Astrocyte (in vitro differentiated cells and primary cell): ENCODE data around the gene GRIK5. TPM values are rescaled to one million over a fixed set of nuclear protein-coding genes. Genes with fewer than 3 reads are reported as not detected.

Experiments used
- DNase-seq: peaks from one replicate; pipeline ENCODE4 v3.0.0-alpha.2; 2010; ENCODE audit warnings: low read depth
- FAIRE-seq: peaks from 2 replicates; lab custom pipeline; 2011; peaks lifted over from hg19 to GRCh38; lab: Jason Lieb, UNC
- H2AFZ ChIP-seq: 2 replicates; pipeline ENCODE4 v1.6.0; 2012; ENCODE audit warnings: low read depth, low read length, inconsistent platforms
- H3K27ac ChIP-seq: 2 replicates; pipeline ENCODE4 v1.5.1; 2011; ENCODE audit warnings: low read depth, low read length, inconsistent platforms
- H3K27me3 ChIP-seq: 2 replicates; pipeline ENCODE4 v1.6.0; 2011; ENCODE audit warnings: low read length, inconsistent platforms; ENCODE audit not compliant: insufficient read depth
- H3K36me3 ChIP-seq: 2 replicates; pipeline ENCODE4 v1.5.1; 2011; ENCODE audit warnings: low read length, inconsistent platforms; ENCODE audit not compliant: insufficient read depth
- H3K4me1 ChIP-seq: 2 replicates; pipeline ENCODE4 v1.5.1; 2011; ENCODE audit warnings: low read length, inconsistent platforms; ENCODE audit not compliant: insufficient read depth
- H3K4me2 ChIP-seq: 2 replicates; pipeline ENCODE4 v1.6.0; 2012; ENCODE audit warnings: low read length, inconsistent platforms
- H3K4me3 ChIP-seq: 2 replicates; pipeline ENCODE4 v1.5.1; 2011; ENCODE audit warnings: low read depth, mild to moderate bottlenecking, low read length, inconsistent platforms; ENCODE audit not compliant: insufficient read depth
- H3K79me2 ChIP-seq: 2 replicates; pipeline ENCODE4 v1.6.0; 2012; ENCODE audit warnings: mild to moderate bottlenecking, low read length, inconsistent platforms; ENCODE audit not compliant: insufficient read depth
- H3K9ac ChIP-seq: 2 replicates; pipeline ENCODE4 v1.6.0; 2012; ENCODE audit warnings: mild to moderate bottlenecking, low read length, inconsistent platforms
- H3K9me3 ChIP-seq: 2 replicates; pipeline ENCODE4 v1.5.1; 2012; ENCODE audit warnings: low read depth, mild to moderate bottlenecking, low read length, inconsistent platforms; ENCODE audit not compliant: insufficient read depth
- H4K20me1 ChIP-seq: 2 replicates; pipeline ENCODE4 v1.6.0; 2012; ENCODE audit warnings: low read length, inconsistent platforms; ENCODE audit not compliant: insufficient read depth
- H3K27ac Mint-ChIP-seq: one replicate; pipeline ENCODE4 v1.8.0; 2021; ENCODE audit warnings: mild to moderate bottlenecking, mixed read lengths; ENCODE audit not compliant: unreplicated experiment
- H3K27me3 Mint-ChIP-seq: one replicate; pipeline ENCODE4 v1.8.0; 2021; ENCODE audit warnings: low read depth, mixed read lengths; ENCODE audit not compliant: unreplicated experiment
- H3K36me3 Mint-ChIP-seq: one replicate; pipeline ENCODE4 v1.8.0; 2021; ENCODE audit warnings: low read depth, mixed read lengths; ENCODE audit not compliant: unreplicated experiment
- H3K4me1 Mint-ChIP-seq: one replicate; pipeline ENCODE4 v1.8.0; 2021; ENCODE audit warnings: low read depth, mixed read lengths; ENCODE audit not compliant: unreplicated experiment
- H3K4me3 Mint-ChIP-seq: one replicate; pipeline ENCODE4 v1.8.0; 2021; ENCODE audit warnings: mild to moderate bottlenecking, moderate library complexity, mixed read lengths; ENCODE audit not compliant: unreplicated experiment
- H3K9me3 Mint-ChIP-seq: one replicate; pipeline ENCODE4 v1.8.0; 2021; ENCODE audit warnings: mild to moderate bottlenecking, mixed read lengths; ENCODE audit not compliant: unreplicated experiment
- CTCF ChIP-seq: IDR thresholded peaks from 2 replicates; pipeline ENCODE4 v1.5.1; 2011; ENCODE audit warnings: low read depth, mild to moderate bottlenecking, inconsistent platforms, low read length, moderate library complexity; ENCODE audit not compliant: insufficient read depth
- EZH2 ChIP-seq: IDR thresholded peaks from 2 replicates; pipeline ENCODE4 v1.6.1; 2012; ENCODE audit warnings: mild to moderate bottlenecking, low read length, inconsistent platforms; ENCODE audit not compliant: insufficient read depth
- total RNA-seq: library from RNA; stranded (reverse); gene quantifications from 2 replicates; pipeline ENCODE4 v1.2.1, GENCODE V29; 2021

Gene GRIK5
- total RNA-seq, 1 donor from 2014 or later = 9.2 TPM

- H3K27ac Mint-ChIP-seq = peak overlapping the region; percentile 86
- DNase-seq (peak; percentile 67), FAIRE-seq (no peak)
- peak overlapping the region; percentile 97 for H3K4me3 Mint-ChIP-seq
- H3K27ac ChIP-seq = peak overlapping the region; percentile 95
- peaks cover 4% of the 10 kb centered on the region for H3K36me3 ChIP-seq
- peaks cover 32% of the 10 kb centered on the region for H4K20me1 ChIP-seq
- peaks cover 20% of the 10 kb centered on the region for H3K79me2 ChIP-seq
- peaks cover 19% of the 10 kb centered on the region for H3K4me1 Mint-ChIP-seq
- peak overlapping the region; percentile 70 for H2AFZ ChIP-seq
- peaks cover 16% of the 10 kb centered on the region for H3K4me1 ChIP-seq
- no peaks in the 10 kb centered on the region for H3K27me3 ChIP-seq
- peak overlapping the region; percentile 98 for H3K4me2 ChIP-seq
- H3K36me3 Mint-ChIP-seq = peaks cover 10% of the 10 kb centered on the region
- no peaks in the 10 kb centered on the region for H3K9me3 ChIP-seq
- H3K9ac ChIP-seq = peak overlapping the region; percentile 100
- TF ChIP-seq EZH2 = no peak
- TF ChIP-seq CTCF = peak; percentile 86
- H3K27me3 Mint-ChIP-seq = no peaks in the 10 kb centered on the region
- H3K9me3 Mint-ChIP-seq = no peaks in the 10 kb centered on the region
- H3K4me3 ChIP-seq = peak overlapping the region; percentile 75
These were observed 112.1 kb downstream of the GRIK5 start for GRCh38 chr19:41957838-41958366.

- H3K4me3 ChIP-seq = peak overlapping the region; percentile 75
- H3K27me3 ChIP-seq = no peaks in the 10 kb centered on the region
- no peak for DNase-seq
These were observed 112.7 kb downstream of the GRIK5 start for GRCh38 chr19:41957161-41957837.

More at GRCh38 chr19:41957161-41957837, 112.7 kb downstream of the GRIK5 start:
- H2AFZ ChIP-seq = no peak overlapping the region
- H3K9me3 Mint-ChIP-seq = no peaks in the 10 kb centered on the region
- H3K9me3 ChIP-seq = no peaks in the 10 kb centered on the region
- FAIRE-seq = no peak
- H3K79me2 ChIP-seq = peaks cover 20% of the 10 kb centered on the region
- H3K27ac ChIP-seq = no peak overlapping the region
- peaks cover 16% of the 10 kb centered on the region for H3K4me1 ChIP-seq
- peaks cover 4% of the 10 kb centered on the region for H3K36me3 ChIP-seq
- H4K20me1 ChIP-seq = peaks cover 32% of the 10 kb centered on the region
- H3K4me2 ChIP-seq = peak overlapping the region; percentile 98
- TF ChIP-seq CTCF (no peak), EZH2 (no peak)
- H3K4me1 Mint-ChIP-seq = peaks cover 19% of the 10 kb centered on the region
- no peaks in the 10 kb centered on the region for H3K27me3 Mint-ChIP-seq
- H3K27ac Mint-ChIP-seq = peak overlapping the region; percentile 86
- H3K4me3 Mint-ChIP-seq = peak overlapping the region; percentile 97
- peaks cover 10% of the 10 kb centered on the region for H3K36me3 Mint-ChIP-seq
- peak overlapping the region; percentile 100 for H3K9ac ChIP-seq
